C4-2B (cell line): ENCODE results near the gene PRKCA.

Source experiments
- CTCF ChIP-seq: fragments of 450-650 bp; conservative IDR thresholded peaks from 2 replicates; pipeline ENCODE4 v1.5.1; 2017; ENCODE audit warnings: mild to moderate bottlenecking
- ZFX ChIP-seq: fragments of 450-650 bp; IDR thresholded peaks from 2 replicates; pipeline ENCODE4 v1.6.1; 2017

- TF ChIP-seq CTCF = no peak
- no peak for TF ChIP-seq ZFX
Observed at GRCh38 chr17:66461343-66461995, 159.1 kb downstream of the PRKCA start.
